Epidermal melanocyte (primary cell): ENCODE results near the gene ARHGAP4.

Source experiments
- DNase-seq: peaks from one replicate; pipeline ENCODE4 v3.0.0; 2011; ENCODE audit warnings: low spot score; ENCODE audit not compliant: insufficient read length

The ARHGAP4 gene

GRCh38 chrX:153882557-153882956, 43.5 kb downstream of the ARHGAP4 start:
- DNase-seq: no peak

GRCh38 chrX:153882086-153882498, 44.0 kb downstream of the ARHGAP4 start:
- no peak for DNase-seq

GRCh38 chrX:153881281-153881680, 44.8 kb downstream of the ARHGAP4 start:
- DNase-seq: no peak

- no peak for DNase-seq
These were observed 45.6 kb downstream of the ARHGAP4 start for GRCh38 chrX:153880440-153880815.

GRCh38 chrX:153879741-153880439, 46.2 kb downstream of the ARHGAP4 start:
- DNase-seq: no peak

GRCh38 chrX:153878969-153879653, 47.0 kb downstream of the ARHGAP4 start:
- DNase-seq: no peak

- DNase-seq: no peak
These were observed 47.7 kb downstream of the ARHGAP4 start for GRCh38 chrX:153878345-153878744.

- DNase-seq: no peak
These were observed 48.3 kb downstream of the ARHGAP4 start for GRCh38 chrX:153877571-153878261.

- DNase-seq: no peak
These were observed 50.0 kb downstream of the ARHGAP4 start for GRCh38 chrX:153876112-153876491.

GRCh38 chrX:153875391-153876111, 50.5 kb downstream of the ARHGAP4 start:
- DNase-seq: peak; percentile 52

GRCh38 chrX:153874366-153875125, 51.5 kb downstream of the ARHGAP4 start:
- no peak for DNase-seq

- no peak for DNase-seq
These were observed 52.0 kb downstream of the ARHGAP4 start for GRCh38 chrX:153874085-153874365.

- DNase-seq: no peak
These were observed 52.6 kb downstream of the ARHGAP4 start for GRCh38 chrX:153873282-153874084.

GRCh38 chrX:153871946-153872878, 53.9 kb downstream of the ARHGAP4 start:
- DNase-seq: no peak

- DNase-seq: no peak
These were observed 54.6 kb downstream of the ARHGAP4 start for GRCh38 chrX:153871451-153871850.

GRCh38 chrX:153870791-153871360, 55.2 kb downstream of the ARHGAP4 start:
- DNase-seq: no peak

- DNase-seq: no peak
These were observed 55.8 kb downstream of the ARHGAP4 start for GRCh38 chrX:153870288-153870690.

- no peak for DNase-seq
These were observed 56.4 kb downstream of the ARHGAP4 start for GRCh38 chrX:153869473-153870287.
